ENCODE data around the gene KIAA1217. TPM values are rescaled to one million over a fixed set of nuclear protein-coding genes. Genes with fewer than 3 reads are reported as not detected.

The KIAA1217 gene
- total and polyA plus RNA-seq, 2 donors from 2014 or later: 10.4 to 63.8 TPM

DNA sequence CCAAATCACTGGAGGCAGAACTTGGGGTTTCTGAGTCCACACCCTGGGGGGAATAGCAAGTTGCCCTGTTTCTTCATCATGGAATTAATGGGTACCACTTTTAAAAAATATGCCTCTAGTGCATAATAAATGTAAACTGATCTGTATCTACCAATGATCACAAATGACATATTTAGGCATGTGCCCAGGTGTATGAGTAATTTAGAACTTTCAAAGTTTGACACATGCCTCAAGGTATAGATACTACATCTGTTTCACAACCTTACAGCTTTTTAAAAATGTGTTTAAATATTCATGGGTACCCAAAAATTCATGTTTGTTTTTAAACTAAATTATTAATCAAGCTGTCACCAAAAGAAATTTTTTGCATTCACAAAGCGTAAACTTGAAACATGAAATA lies 226.0 kb downstream of the KIAA1217 start:
- H3K36me3 ChIP-seq (ENCODE audit: control insufficient read depth in 2 of 3, insufficient read depth in 3 of 3, low read length in 3 of 3): peaks cover 3 to 5% (median 5%) of the 10 kb centered on the region in 3 donors
- no peak overlapping the region for H3K9ac ChIP-seq (ENCODE audit: low read length in 3 of 3)
- FAIRE-seq (no peak), DNase-seq (no peak)
- no peaks in the 10 kb centered on the region for H3K4me1 ChIP-seq (ENCODE audit: control insufficient read depth in 2 of 3, insufficient read depth in 2 of 3, low read depth in 1 of 3, low read length in 3 of 3)
- H3K9me3 ChIP-seq (ENCODE audit: control insufficient read depth in 2 of 3, insufficient read depth in 1 of 3, low read length in 3 of 3): no peaks in the 10 kb centered on the region
- H3K4me3 ChIP-seq (ENCODE audit: low read length in 3 of 3): no peak overlapping the region
- intact Hi-C loops (cut with DNase I): no loop called here
- no peaks in the 10 kb centered on the region for H3K27me3 ChIP-seq (ENCODE audit: control insufficient read depth, insufficient read depth, low read length)
- no peak for TF ChIP-seq CTCF (IDR thresholded peaks at IDR 0.05; ENCODE audit: borderline replicate concordance, extremely low read depth, insufficient read depth)
- no peak overlapping the region for H3K27ac ChIP-seq (ENCODE audit: low read depth in 2 of 2, low read length in 2 of 2)

DNA sequence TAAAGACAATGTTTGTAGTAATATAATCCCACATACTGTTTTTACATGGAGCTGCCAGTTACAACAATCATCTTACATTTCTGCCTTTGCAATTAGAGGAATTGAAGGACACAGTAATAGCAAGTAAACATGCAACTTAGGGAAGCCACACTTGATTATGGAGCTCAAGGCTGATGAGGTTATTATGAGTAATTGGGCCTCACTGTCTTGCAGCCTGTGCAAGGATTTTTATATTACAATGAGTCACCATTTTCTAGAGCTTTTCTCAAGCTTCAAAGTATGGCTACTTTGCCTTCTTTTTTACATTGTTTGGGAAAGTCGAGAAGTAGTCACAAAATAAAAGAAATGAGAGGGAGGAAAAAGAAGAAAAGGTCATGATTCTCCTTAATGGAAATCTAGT lies 226.4 kb downstream of the KIAA1217 start:
- H3K4me3 ChIP-seq (ENCODE audit: low read length in 3 of 3): no peak overlapping the region
- no peak for TF ChIP-seq CTCF (IDR thresholded peaks at IDR 0.05; ENCODE audit: borderline replicate concordance, extremely low read depth, insufficient read depth)
- peaks cover 3 to 6% (median 5%) of the 10 kb centered on the region in 3 donors for H3K36me3 ChIP-seq (ENCODE audit: control insufficient read depth in 2 of 3, insufficient read depth in 3 of 3, low read length in 3 of 3)
- no peak for DNase-seq
- H3K4me1 ChIP-seq (ENCODE audit: control insufficient read depth in 2 of 3, insufficient read depth in 2 of 3, low read depth in 1 of 3, low read length in 3 of 3): no peaks in the 10 kb centered on the region
- H3K9ac ChIP-seq (ENCODE audit: low read length in 3 of 3): no peak overlapping the region
- FAIRE-seq: no peak
- H3K27ac ChIP-seq (ENCODE audit: low read depth in 2 of 2, low read length in 2 of 2): no peak overlapping the region
- intact Hi-C loops (cut with DNase I): no loop called here
- no peaks in the 10 kb centered on the region for H3K9me3 ChIP-seq (ENCODE audit: control insufficient read depth in 2 of 3, insufficient read depth in 1 of 3, low read length in 3 of 3)
- no peaks in the 10 kb centered on the region for H3K27me3 ChIP-seq (ENCODE audit: control insufficient read depth, insufficient read depth, low read length)

DNA sequence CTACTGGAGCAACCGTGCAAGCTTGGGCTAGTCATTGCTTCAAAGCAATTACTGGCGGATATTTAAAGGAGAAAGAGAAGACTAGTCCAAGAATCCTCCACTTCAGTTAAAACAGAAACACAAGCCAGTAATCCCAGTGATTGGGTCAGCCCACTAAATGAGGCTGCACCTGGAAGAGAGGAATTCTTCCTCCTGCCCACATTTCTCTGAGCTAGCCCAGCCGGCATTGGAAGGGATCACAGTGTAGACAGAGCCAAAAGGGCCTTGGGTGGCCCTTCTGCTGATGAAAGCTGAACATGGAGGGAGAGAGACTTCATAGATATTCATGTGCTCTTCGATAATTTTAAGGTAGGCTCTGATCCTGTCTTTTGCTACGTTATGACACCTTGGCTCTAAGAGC lies 228.4 kb downstream of the KIAA1217 start:
- no peak for TF ChIP-seq CTCF (IDR thresholded peaks at IDR 0.05; ENCODE audit: borderline replicate concordance, extremely low read depth, insufficient read depth)
- no peaks in the 10 kb centered on the region for H3K9me3 ChIP-seq (ENCODE audit: control insufficient read depth in 2 of 3, insufficient read depth in 1 of 3, low read length in 3 of 3)
- H3K27ac ChIP-seq (ENCODE audit: low read depth in 2 of 2, low read length in 2 of 2): no peak overlapping the region
- H3K27me3 ChIP-seq (ENCODE audit: control insufficient read depth, insufficient read depth, low read length): no peaks in the 10 kb centered on the region
- DNase-seq (no peak), FAIRE-seq (no peak)
- H3K9ac ChIP-seq (ENCODE audit: low read length in 3 of 3): no peak overlapping the region
- H3K4me1 ChIP-seq (ENCODE audit: control insufficient read depth in 2 of 3, insufficient read depth in 2 of 3, low read depth in 1 of 3, low read length in 3 of 3): no peaks in the 10 kb centered on the region
- peaks cover 3 to 7% (median 5%) of the 10 kb centered on the region in 3 donors for H3K36me3 ChIP-seq (ENCODE audit: control insufficient read depth in 2 of 3, insufficient read depth in 3 of 3, low read length in 3 of 3)
- intact Hi-C loops (cut with DNase I): no loop called here
- no peak overlapping the region for H3K4me3 ChIP-seq (ENCODE audit: low read length in 3 of 3)

DNA sequence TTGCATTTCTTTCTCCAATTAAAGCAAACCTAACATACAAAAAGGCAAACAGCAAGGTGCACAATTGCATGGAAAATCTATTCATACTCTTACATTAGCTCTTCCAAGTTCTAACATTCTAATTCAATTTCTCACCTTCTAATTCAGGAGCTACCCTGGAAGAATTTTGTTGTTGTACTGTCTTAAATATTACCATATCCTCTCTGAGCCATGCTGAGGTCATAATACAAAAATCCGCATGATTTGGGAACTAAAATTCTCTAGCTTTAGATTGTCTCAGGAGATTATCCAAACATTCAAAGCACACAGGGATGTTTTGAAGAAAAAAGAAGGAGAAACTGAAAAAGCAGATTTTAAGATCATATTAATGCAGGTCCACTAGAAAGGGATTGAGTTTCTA lies 229.9 kb downstream of the KIAA1217 start:
- peaks cover 3 to 7% (median 5%) of the 10 kb centered on the region in 3 donors for H3K36me3 ChIP-seq (ENCODE audit: control insufficient read depth in 2 of 3, insufficient read depth in 3 of 3, low read length in 3 of 3)
- H3K4me1 ChIP-seq (ENCODE audit: control insufficient read depth in 2 of 3, insufficient read depth in 2 of 3, low read depth in 1 of 3, low read length in 3 of 3): no peaks in the 10 kb centered on the region
- DNase-seq: no peak
- no peak overlapping the region for H3K4me3 ChIP-seq (ENCODE audit: low read length in 3 of 3)
- no peak for TF ChIP-seq CTCF (IDR thresholded peaks at IDR 0.05; ENCODE audit: borderline replicate concordance, extremely low read depth, insufficient read depth)
- intact Hi-C loops (cut with DNase I): no loop called here
- H3K27me3 ChIP-seq (ENCODE audit: control insufficient read depth, insufficient read depth, low read length): no peaks in the 10 kb centered on the region
- no peak overlapping the region for H3K27ac ChIP-seq (ENCODE audit: low read depth in 2 of 2, low read length in 2 of 2)
- no peak overlapping the region for H3K9ac ChIP-seq (ENCODE audit: low read length in 3 of 3)
- FAIRE-seq: no peak
- H3K9me3 ChIP-seq (ENCODE audit: control insufficient read depth in 2 of 3, insufficient read depth in 1 of 3, low read length in 3 of 3): no peaks in the 10 kb centered on the region

Data from kidney (tissue), 14 donors.